ENCODE results near the gene GARIN5B. TPM values are rescaled to one million over a fixed set of nuclear protein-coding genes. Genes with fewer than 3 reads are reported as not detected.
A peak's percentile ranks its signal among the peaks of the same experiment; 100 is the strongest.

GARIN5B gene
- total RNA-seq, 2 donors from 2014 or later, result not detected

- no peak overlapping the region for H3K9ac ChIP-seq (ENCODE audit: low read depth in 2 of 2, low read length in 2 of 2)
- no peak overlapping the region for H3K4me3 ChIP-seq
- H3K9me3 ChIP-seq, result no peaks in the 10 kb centered on the region
- TF ChIP-seq CTCF (IDR thresholded peaks at IDR 0.05), result no peak
- peak; percentile 82 for DNase-seq
- H3K27ac ChIP-seq, result no peak overlapping the region
- no peaks in the 10 kb centered on the region for H3K27me3 ChIP-seq
- peaks cover 5% of the 10 kb centered on the region for H3K36me3 ChIP-seq
- H3K4me1 ChIP-seq, result no peaks in the 10 kb centered on the region
- intact Hi-C loops (cut with DNase I), result no loop called here
These were observed 17.0 kb downstream of the GARIN5B start for GRCh38 chr19:55345818-55346724.

DNA sequence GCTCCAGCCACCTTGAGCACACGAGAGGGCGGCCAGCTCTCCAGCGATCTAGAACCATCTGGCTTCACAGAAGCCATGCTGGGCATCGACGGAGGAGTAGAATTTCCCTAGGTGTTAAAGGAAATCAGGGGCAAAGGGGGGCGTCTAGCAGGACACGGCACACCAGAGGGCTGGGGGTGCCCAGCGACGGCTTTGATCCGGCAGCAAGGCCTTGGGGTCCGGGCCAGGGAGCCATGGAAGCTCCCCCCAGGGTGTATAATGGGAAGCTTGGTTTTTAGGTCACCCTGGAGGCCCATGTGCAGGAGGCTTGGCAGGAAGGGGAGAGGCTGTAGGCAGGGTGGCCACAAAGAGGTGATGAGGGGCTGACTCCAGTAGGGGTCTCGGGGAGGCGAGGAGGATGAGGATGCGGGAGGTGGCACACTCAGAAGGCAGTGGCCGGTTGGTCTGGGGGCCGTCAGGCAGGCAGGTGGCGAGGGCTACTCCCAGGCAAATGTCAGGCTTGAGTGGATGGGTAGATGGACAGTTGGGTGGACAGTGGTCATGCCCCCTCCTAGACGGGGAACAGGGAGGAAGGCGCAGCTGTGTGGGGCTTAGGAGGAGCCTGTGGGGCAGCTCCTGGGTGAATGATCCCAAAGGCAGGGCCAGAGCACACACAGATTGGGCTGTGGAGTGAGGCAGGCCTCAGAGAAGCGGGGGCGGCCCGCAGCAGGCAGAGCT lies 17.8 kb downstream of the GARIN5B start:
- H3K36me3 ChIP-seq, result peaks cover 5% of the 10 kb centered on the region
- no peak overlapping the region for H3K27ac ChIP-seq

GRCh38 chr19:55344444-55344843 lies 18.6 kb downstream of the GARIN5B start:
- H3K27ac ChIP-seq, result no peak overlapping the region
- H3K36me3 ChIP-seq, result peaks cover 5% of the 10 kb centered on the region
- no peaks in the 10 kb centered on the region for H3K27me3 ChIP-seq
- no peaks in the 10 kb centered on the region for H3K4me1 ChIP-seq
- TF ChIP-seq CTCF (IDR thresholded peaks at IDR 0.05), result no peak
- no peak overlapping the region for H3K9ac ChIP-seq (ENCODE audit: low read depth in 2 of 2, low read length in 2 of 2)
- no peak for DNase-seq
- intact Hi-C loops (cut with DNase I), result no loop called here
- H3K9me3 ChIP-seq, result no peaks in the 10 kb centered on the region
- no peak overlapping the region for H3K4me3 ChIP-seq

More for the DNA sequence above, 17.8 kb downstream of the GARIN5B start:
- no peak overlapping the region for H3K4me3 ChIP-seq
- no peaks in the 10 kb centered on the region for H3K4me1 ChIP-seq
- H3K27me3 ChIP-seq, result no peaks in the 10 kb centered on the region
- no peak for TF ChIP-seq CTCF (IDR thresholded peaks at IDR 0.05)
- H3K9ac ChIP-seq (ENCODE audit: low read depth in 2 of 2, low read length in 2 of 2), result no peak overlapping the region
- DNase-seq, result no peak
- intact Hi-C loops (cut with DNase I), result no loop called here
- no peaks in the 10 kb centered on the region for H3K9me3 ChIP-seq

DNA sequence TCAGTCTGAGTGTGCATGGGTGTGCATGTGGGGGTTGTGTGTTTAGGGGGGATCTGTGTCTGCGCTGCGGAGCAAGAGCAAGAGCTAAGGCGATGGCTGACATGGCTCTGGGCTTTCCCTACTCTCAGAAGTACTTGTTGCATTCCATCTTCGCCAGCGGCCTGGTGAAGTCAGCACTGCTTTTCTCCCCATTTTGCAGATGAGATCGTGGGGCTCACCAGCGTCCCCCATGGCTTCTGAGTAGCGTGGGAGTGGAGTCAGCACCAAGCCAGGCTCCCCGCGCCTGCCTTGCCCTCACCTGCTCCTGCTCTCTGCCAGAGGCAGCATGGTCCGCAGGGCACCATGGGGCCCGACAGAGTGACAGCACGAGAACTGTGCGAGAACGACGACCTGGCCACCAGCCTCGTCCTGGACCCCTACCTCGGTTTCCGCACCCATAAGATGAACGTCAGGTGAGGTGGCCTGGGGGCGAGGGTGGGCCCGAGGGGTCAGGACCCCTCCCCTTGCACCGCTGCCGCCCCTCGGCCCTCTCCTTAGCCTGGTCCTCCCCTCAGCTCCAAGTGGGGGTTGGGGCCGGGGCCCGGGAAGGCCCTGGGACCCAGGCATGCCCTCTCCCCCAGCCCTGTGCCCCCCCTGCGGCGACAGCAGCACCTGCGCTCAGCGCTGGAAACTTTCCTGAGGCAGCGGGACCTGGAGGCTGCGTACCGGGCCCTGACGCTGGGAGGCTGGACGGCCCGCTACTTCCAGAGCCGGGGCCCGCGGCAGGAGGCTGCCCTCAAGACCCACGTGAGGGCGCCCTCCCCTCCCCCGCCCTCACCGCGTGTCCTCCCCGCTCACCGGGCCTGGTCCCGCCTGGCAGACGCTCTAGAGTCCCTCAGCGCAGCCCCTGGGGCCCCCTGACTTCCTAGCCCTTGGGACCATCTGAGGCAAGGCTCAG lies 21.2 kb downstream of the GARIN5B start:
- H3K9me3 ChIP-seq, result no peaks in the 10 kb centered on the region
- no peak for TF ChIP-seq CTCF (IDR thresholded peaks at IDR 0.05)
- no peaks in the 10 kb centered on the region for H3K4me1 ChIP-seq
- H3K9ac ChIP-seq (ENCODE audit: low read depth in 2 of 2, low read length in 2 of 2), result no peak overlapping the region
- peak overlapping the region; percentile 47 for H3K4me3 ChIP-seq
- H3K27ac ChIP-seq, result no peak overlapping the region
- H3K36me3 ChIP-seq, result peaks cover 5% of the 10 kb centered on the region
- DNase-seq, result no peak
- H3K27me3 ChIP-seq, result no peaks in the 10 kb centered on the region
- intact Hi-C loops (cut with DNase I), result no loop called here

DNA sequence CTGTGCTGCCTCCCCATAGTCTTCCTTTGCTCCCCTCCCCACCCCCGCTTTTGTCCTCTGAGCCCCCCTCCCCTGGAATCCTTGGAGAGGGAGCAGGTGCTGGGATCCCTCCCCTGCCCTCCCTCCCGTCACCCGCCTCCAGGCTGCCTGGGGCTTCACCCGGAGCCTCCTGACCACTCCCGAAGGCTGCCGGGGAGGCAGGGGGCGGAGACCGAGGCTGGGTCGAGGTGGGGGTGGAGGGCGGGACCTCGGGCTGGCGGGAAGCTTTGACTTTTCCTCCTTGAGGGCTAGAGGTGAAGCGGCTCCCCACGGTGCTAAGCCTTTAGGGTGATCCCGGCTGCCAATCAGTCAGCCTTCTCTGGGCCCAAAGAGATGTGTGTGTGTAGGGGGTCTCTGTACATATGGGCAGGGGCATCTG lies 21.9 kb downstream of the GARIN5B start:
- Histone ChIP-seq H3K4me1 (no peaks in the 10 kb centered on the region), H3K9me3 (no peaks in the 10 kb centered on the region), H3K27me3 (no peaks in the 10 kb centered on the region), H3K9ac (ENCODE audit: low read depth in 2 of 2, low read length in 2 of 2) (peak overlapping the region; percentile 89 to 98), H3K4me3 (peak overlapping the region; percentile 47), H3K27ac (no peak overlapping the region), H3K36me3 (peaks cover 5% of the 10 kb centered on the region)
- no peak for TF ChIP-seq CTCF (IDR thresholded peaks at IDR 0.05)
- peak; percentile 87 for DNase-seq
- intact Hi-C loops (cut with DNase I), result no loop called here

Data from colonic mucosa (tissue), 4 donors.